Type B pancreatic cell (in vitro differentiated cells): ENCODE data around the gene CABLES1. TPM values are rescaled to one million over a fixed set of nuclear protein-coding genes. Genes with fewer than 3 reads are reported as not detected.

Source experiments
- DNase-seq: peaks from one replicate; pipeline ENCODE4 v3.0.0; 2021; ENCODE audit warnings: mixed read lengths; ENCODE audit not compliant: unreplicated experiment; ENCODE audit errors: extremely low spot score
- H3K27ac Mint-ChIP-seq: 2 replicates; pipeline ENCODE4 v1.8.0; 2021; ENCODE audit warnings: mild to moderate bottlenecking, mixed read lengths
- H3K27me3 Mint-ChIP-seq: 2 replicates; pipeline ENCODE4 v1.8.0; 2021; ENCODE audit warnings: mixed read lengths
- H3K36me3 Mint-ChIP-seq: 2 replicates; pipeline ENCODE4 v1.8.0; 2021; ENCODE audit warnings: mixed read lengths
- H3K4me1 Mint-ChIP-seq: one replicate; pipeline ENCODE4 v1.8.0; 2021; ENCODE audit warnings: mixed read lengths; ENCODE audit not compliant: unreplicated experiment
- H3K4me3 Mint-ChIP-seq: 2 replicates; pipeline ENCODE4 v1.8.0; 2021; ENCODE audit warnings: mild to moderate bottlenecking, mixed read lengths
- H3K9me3 Mint-ChIP-seq: 2 replicates; pipeline ENCODE4 v1.8.0; 2021; ENCODE audit warnings: mixed read lengths
- total RNA-seq: library from RNA; stranded (reverse); gene quantifications from 2 replicates; pipeline ENCODE4 v1.2.1, GENCODE V29; 2021; ENCODE audit warnings: low replicate concordance
- TF ChIP-seq, protein P1 (sequence below): fragments of 200-600 bp; sonication (generic); conservative IDR thresholded peaks from 2 replicates; pipeline ENCODE4 v1.5.0; 2021; ENCODE audit warnings: antibody characterized with exemption, mild to moderate bottlenecking

The CABLES1 gene
- total RNA-seq, 1 donor from 2014 or later, result 11.4 TPM

DNA sequence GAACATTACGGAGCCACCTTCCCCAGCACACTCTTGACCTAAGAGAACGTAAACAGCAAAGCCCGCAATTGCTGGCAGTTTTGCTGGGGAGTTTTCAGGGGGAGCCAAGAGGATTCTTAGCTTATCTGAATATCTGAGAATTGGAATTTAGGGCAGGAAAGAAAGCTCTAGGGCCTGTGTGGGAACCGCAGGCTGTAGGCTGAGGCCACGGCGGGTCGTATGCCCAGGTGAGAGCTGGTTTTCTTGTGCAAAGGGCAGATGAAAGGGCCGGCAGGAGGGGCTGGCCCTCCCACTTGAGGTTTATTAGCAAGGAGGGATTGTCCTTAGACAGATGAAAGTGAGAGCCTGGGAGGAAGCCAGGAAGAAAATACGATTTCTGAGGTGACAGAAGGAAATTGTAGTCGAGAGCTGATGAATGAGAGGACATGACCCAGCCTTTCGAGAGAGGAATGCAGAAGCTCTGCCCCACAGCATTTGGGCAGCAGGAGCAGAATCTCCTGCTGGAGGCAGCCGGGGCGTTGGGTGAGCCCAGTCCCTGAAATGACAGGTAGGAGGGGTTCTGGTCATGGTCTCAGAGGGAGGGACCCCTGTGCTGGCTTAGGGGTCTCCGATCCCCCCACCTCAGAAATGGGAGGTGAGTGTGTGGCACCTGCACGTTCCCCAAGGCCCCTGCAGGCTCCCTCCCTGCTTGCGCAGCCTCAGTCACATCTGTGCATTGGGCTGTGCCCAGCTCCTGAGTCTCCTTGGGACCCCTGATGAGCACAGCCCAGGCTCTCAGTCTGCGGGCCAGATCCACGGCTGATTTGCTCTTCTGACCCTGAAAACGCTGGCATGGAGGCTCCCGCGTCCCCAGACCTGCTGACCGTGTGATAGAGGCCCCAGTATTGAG, 61.1 kb downstream of the CABLES1 start:
- H3K9me3 Mint-ChIP-seq, result no peaks in the 10 kb centered on the region
- peaks cover 14% of the 10 kb centered on the region for H3K36me3 Mint-ChIP-seq
- peak overlapping the region; percentile 50 for H3K4me3 Mint-ChIP-seq
- peaks cover 50% of the 10 kb centered on the region for H3K4me1 Mint-ChIP-seq
- H3K27me3 Mint-ChIP-seq, result no peaks in the 10 kb centered on the region
- H3K27ac Mint-ChIP-seq, result peak overlapping the region; percentile 61
- no peak for DNase-seq
- TF ChIP-seq, protein P1, sequence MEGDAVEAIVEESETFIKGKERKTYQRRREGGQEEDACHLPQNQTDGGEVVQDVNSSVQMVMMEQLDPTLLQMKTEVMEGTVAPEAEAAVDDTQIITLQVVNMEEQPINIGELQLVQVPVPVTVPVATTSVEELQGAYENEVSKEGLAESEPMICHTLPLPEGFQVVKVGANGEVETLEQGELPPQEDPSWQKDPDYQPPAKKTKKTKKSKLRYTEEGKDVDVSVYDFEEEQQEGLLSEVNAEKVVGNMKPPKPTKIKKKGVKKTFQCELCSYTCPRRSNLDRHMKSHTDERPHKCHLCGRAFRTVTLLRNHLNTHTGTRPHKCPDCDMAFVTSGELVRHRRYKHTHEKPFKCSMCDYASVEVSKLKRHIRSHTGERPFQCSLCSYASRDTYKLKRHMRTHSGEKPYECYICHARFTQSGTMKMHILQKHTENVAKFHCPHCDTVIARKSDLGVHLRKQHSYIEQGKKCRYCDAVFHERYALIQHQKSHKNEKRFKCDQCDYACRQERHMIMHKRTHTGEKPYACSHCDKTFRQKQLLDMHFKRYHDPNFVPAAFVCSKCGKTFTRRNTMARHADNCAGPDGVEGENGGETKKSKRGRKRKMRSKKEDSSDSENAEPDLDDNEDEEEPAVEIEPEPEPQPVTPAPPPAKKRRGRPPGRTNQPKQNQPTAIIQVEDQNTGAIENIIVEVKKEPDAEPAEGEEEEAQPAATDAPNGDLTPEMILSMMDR, result no peak

DNA sequence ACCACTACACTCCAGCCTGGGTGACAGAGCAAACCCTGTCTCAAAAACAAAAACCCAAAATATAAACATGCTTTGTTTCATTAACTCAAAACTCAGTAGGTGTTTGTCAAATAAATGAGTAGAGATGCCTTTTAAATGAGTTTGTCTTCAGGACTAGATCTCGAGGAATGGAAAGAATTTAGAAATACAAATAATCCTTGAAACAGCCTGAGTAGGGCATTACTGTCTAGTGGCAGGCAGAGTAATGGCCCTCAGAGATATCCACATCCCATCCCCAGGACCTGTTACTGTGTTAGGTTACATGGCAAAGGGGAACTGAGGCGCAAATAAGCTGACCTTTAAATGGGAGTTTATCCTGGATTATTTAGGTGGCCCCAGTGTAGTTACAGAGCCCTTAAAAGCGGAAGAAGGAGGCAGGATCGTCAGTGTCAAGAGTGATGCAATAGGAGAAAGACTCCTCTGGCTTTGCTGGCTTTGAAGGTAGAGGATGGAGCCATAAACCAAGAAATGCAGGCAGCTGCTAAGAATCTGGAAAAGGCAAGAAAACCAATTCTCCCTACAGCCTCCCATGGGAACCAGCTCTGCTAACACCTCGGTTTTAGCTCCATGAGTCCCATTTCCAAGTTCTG, 63.0 kb downstream of the CABLES1 start:
- Mint-ChIP-seq H3K27me3 (peaks cover 3% of the 10 kb centered on the region), H3K27ac (no peak overlapping the region), H3K9me3 (no peaks in the 10 kb centered on the region), H3K36me3 (peaks cover 22% of the 10 kb centered on the region), H3K4me1 (peaks cover 44% of the 10 kb centered on the region), H3K4me3 (no peak overlapping the region)
- DNase-seq, result no peak
- TF ChIP-seq, protein P1, result no peak

DNA sequence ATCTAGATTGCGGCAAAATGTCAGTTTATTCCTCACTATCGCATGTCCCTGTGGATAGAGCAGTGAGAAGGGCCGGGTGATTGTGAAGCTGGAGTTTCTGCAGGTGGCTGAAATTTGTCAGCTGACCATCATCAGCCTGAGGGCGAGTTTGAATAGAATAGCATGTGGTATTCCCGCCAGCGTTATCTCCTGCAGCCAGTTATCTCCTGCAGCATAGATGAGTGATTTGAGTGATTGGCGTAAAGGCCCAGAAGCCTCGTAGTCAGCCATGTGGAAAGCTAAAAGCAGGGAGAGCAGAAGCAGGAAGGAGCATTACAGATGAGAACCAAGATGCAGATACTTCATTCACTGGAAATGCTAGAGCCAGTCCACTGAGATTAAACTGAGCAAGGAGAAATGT, 65.5 kb downstream of the CABLES1 start:
- TF ChIP-seq, protein P1, result no peak
- H3K4me1 Mint-ChIP-seq, result peaks cover 36% of the 10 kb centered on the region
- peaks cover 26% of the 10 kb centered on the region for H3K36me3 Mint-ChIP-seq
- H3K9me3 Mint-ChIP-seq, result no peaks in the 10 kb centered on the region
- DNase-seq, result no peak
- H3K27me3 Mint-ChIP-seq, result peaks cover 3% of the 10 kb centered on the region
- H3K27ac Mint-ChIP-seq, result no peak overlapping the region
- H3K4me3 Mint-ChIP-seq, result no peak overlapping the region

DNA sequence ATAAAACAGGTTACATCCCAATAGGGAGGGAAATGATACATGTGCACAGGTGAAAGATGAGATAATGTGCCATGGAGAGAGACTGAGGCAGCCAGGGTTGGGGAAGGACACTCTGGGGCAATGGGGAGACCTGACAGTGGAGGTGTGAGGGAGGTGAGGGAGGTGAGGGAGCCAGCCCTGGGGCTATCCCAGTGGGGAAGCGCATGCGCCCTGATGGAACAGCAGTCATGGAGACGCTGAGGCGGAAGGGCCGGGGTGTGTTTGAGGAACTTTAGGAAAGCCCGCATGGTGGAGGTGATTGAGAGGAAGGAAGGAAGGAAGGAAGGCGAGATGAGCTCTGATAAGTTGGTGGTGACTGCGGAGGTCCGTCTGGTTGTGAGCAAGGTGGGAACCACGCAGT, 66.5 kb downstream of the CABLES1 start:
- Mint-ChIP-seq H3K36me3 (peaks cover 28% of the 10 kb centered on the region), H3K9me3 (no peaks in the 10 kb centered on the region), H3K4me1 (peaks cover 29% of the 10 kb centered on the region), H3K27ac (no peak overlapping the region), H3K27me3 (peaks cover 3% of the 10 kb centered on the region), H3K4me3 (no peak overlapping the region)
- TF ChIP-seq, protein P1, result no peak
- DNase-seq, result no peak

DNA sequence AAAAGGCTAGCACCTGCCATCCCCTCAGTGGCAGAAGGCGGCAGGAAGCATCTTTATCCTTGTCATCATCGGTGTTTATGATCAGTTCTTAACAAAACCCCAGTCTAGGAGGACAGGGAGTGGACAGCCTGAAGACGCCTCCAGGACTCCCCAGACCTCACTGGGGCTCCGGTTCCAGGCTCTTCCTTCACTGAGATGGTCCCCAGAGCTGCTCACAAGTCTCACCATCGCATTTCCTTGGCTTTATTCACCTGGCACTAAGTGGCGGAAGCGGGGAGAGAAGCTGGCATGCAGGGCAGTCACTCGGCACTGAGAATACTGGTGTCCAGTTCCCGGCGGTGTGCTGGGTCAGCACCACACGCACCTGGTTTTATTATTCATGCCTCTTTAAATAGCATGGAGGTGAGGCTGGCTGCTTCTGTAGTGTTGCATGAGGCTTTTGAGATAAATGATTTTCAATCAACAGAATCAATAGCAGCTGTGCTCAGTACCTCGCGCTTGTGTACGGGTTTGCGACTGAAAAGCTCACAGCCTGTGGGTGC, 68.7 kb downstream of the CABLES1 start:
- H3K4me3 Mint-ChIP-seq, result no peak overlapping the region
- H3K4me1 Mint-ChIP-seq, result peaks cover 20% of the 10 kb centered on the region
- H3K27ac Mint-ChIP-seq, result no peak overlapping the region
- H3K27me3 Mint-ChIP-seq, result peaks cover 3% of the 10 kb centered on the region
- peaks cover 3% of the 10 kb centered on the region for H3K9me3 Mint-ChIP-seq
- no peak for DNase-seq
- TF ChIP-seq, protein P1, result no peak
- H3K36me3 Mint-ChIP-seq, result peaks cover 29% of the 10 kb centered on the region
